Measurements from ENCODE around the gene TMEM198.

DNA sequence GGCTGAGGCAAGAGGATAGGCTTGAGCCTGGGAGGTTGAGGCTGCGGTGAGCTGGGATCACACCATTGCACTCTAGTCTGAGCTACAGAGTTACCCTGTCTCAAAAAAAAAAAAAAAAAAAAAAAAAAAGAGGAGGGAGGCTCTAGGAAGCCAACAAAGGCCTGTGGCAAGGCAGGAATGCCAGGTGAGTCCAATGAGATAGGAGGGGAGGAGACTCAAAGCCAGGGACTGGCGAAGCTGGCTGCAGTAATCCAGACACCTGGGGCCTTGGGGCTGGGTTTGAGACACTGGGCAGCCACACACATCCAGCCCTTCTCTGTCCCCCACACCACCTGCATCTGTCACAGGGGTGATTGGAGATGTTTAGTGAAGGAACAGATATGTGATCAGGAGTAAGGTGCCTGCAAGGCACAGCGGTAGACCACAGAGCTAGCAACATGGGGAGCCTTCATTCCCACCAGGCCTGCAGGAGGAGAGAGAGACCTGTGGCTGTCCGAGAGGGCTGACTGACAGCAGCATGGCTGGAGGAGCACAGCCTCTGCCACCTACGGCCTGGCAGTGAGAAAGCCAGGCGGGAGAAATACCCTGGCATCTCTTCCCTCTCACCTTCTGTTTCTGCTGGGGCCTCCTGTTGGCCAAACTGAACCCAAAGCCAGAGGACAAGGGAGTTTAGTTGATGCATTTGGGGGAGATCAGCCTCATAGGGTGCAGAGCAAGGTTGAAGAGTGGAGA is 9.7 kb upstream of the TMEM198 start:
- TF ChIP-seq POLR2AphosphoS5 (IDR thresholded peaks at IDR 0.05; ENCODE audit: borderline replicate concordance, low read depth, low read length) (no peak), EZH2 (IDR thresholded peaks at IDR 0.05) (no peak), FOXP2 (optimal IDR thresholded peaks at IDR 0.05; ENCODE audit: control extremely low read depth, extremely low read length, insufficient read depth) (no peak)

Data from SK-N-MC (cell line).